Muscle layer of colon (tissue), 2 donors: Measurements from ENCODE around the gene CRLF1.
"Not testable (repeated sequence)": the region's sequence is repeated elsewhere in the genome, so short reads cannot be mapped to it uniquely, and the experiment has no call there.

Source experiments
- H3K27ac ChIP-seq: one replicate; pipeline ENCODE4 v1.7.0; 2013; ENCODE audit warnings: low read depth, mild to moderate bottlenecking, low read length, moderate library complexity
- H3K27me3 ChIP-seq, 2 donors: one replicate each; pipeline ENCODE4 v1.7.0; 2013; ENCODE audit warnings: low read length in 2 of 2, mild to moderate bottlenecking in 2 of 2; ENCODE audit not compliant: insufficient read depth in 2 of 2, control insufficient read depth in 1 of 2
- H3K36me3 ChIP-seq: one replicate; pipeline ENCODE4 v1.7.0; 2013; ENCODE audit warnings: mild to moderate bottlenecking, low read length; ENCODE audit not compliant: insufficient read depth
- H3K4me1 ChIP-seq: one replicate; pipeline ENCODE4 v1.7.0; 2013; ENCODE audit warnings: mild to moderate bottlenecking, low read length; ENCODE audit not compliant: insufficient read depth
- H3K4me3 ChIP-seq, 2 donors: one replicate each; pipeline ENCODE4 v1.7.0; 2013; ENCODE audit warnings: low read length in 2 of 2, low read depth in 1 of 2, mild to moderate bottlenecking in 1 of 2, moderate library complexity in 1 of 2
- H3K9ac ChIP-seq: one replicate; pipeline ENCODE4 v1.7.0; 2013; ENCODE audit warnings: low read length
- H3K9me3 ChIP-seq: one replicate; pipeline ENCODE4 v1.7.0; 2013; ENCODE audit warnings: mild to moderate bottlenecking, low read length
- donor health status: abdominal sarcoma.
- donor health status: Adenocarcinoma of cecum.

Gene CRLF1

GRCh38 chr19:18605196-18605545 lies 1.4 kb downstream of the CRLF1 start:
- Histone ChIP-seq H3K36me3 (no peaks in the 10 kb centered on the region), H3K27me3 (peaks cover 45 to 78% of the 10 kb centered on the region in 2 donors), H3K4me1 (no peaks in the 10 kb centered on the region), H3K4me3 (no peak overlapping the region), H3K9ac (no peak overlapping the region), H3K27ac (no peak overlapping the region), H3K9me3 (no peaks in the 10 kb centered on the region)

GRCh38 chr19:18604820-18605159 lies 1.8 kb downstream of the CRLF1 start:
- Histone ChIP-seq H3K9me3 (no peaks in the 10 kb centered on the region), H3K27ac (no peak overlapping the region), H3K4me1 (no peaks in the 10 kb centered on the region), H3K9ac (no peak overlapping the region), H3K36me3 (no peaks in the 10 kb centered on the region), H3K4me3 (no peak overlapping the region), H3K27me3 (peaks cover 42 to 78% of the 10 kb centered on the region in 2 donors)

- H3K36me3 ChIP-seq, result no peaks in the 10 kb centered on the region
- H3K4me1 ChIP-seq, result no peaks in the 10 kb centered on the region
- peaks cover 36 to 78% of the 10 kb centered on the region in 2 donors for H3K27me3 ChIP-seq
- H3K9me3 ChIP-seq, result no peaks in the 10 kb centered on the region
- H3K4me3 ChIP-seq, result no peak overlapping the region
- no peak overlapping the region for H3K9ac ChIP-seq
- H3K27ac ChIP-seq, result no peak overlapping the region
Measured at GRCh38 chr19:18603958-18604819, 2.4 kb downstream of the CRLF1 start.

DNA sequence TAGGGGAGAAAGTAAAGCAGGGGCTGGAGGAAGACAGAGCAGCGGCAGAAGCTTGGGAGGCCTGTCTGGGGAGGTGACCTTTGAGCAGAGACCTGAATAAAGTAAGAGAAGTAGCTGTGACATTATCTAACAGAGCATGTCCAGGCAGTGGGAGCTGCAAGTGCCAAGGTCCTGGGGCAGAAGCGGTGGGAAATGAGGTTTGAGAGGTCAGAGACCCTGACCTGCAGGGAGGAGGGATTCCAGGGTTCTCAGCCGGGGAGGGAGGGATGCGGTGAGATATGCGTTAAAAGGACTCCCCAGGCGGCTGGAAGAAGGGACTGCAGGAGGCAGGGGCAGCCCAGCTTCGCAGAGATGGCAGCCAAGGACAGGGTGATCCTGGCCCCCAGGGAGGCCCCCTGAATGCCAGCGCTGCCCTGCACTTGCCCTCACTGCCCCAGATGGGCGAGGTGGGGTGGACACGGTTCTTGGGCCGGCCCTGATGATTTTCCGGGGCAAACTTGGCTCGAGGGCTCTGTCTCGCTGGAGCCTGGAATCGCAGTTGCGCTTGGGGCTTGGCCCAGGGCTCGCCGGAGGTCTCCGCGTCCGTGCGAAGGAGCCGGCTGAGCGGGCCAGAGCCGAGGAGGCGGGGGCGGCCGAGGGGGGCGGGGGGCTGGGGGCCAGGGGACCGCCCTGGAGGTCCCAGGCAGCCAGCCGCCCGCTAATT lies 3.2 kb downstream of the CRLF1 start:
- H3K27me3 ChIP-seq, result peaks cover 28 to 78% of the 10 kb centered on the region in 2 donors
- H3K9me3 ChIP-seq, result no peaks in the 10 kb centered on the region
- no peaks in the 10 kb centered on the region for H3K4me1 ChIP-seq

DNA sequence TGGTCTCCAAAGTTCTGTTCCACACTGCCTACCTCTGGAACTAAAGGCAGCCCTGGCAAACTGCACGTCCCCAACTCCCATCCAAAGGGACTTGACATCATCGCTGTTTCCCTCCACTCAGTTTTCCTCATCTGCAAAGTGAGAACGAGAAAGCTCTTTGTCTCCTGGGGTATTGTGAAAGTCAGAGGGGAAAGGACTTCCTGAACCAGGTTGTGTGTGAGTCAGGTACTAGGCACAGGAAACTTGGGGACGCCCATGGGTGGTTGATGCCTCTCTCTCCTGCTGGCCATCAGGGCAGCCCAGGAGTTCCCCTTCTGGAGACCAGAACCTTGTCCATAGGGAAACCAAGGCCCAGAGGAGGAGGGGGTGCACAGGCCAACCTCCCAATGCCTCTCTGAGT lies 4.7 kb downstream of the CRLF1 start:
- Histone ChIP-seq H3K27me3 (peaks cover 19 to 78% of the 10 kb centered on the region in 2 donors), H3K4me1 (no peaks in the 10 kb centered on the region), H3K27ac (no peak overlapping the region), H3K9ac (no peak overlapping the region), H3K9me3 (no peaks in the 10 kb centered on the region), H3K36me3 (no peaks in the 10 kb centered on the region), H3K4me3 (no peak overlapping the region)

More for the DNA sequence above, 3.2 kb downstream of the CRLF1 start:
- no peak overlapping the region for H3K27ac ChIP-seq
- H3K9ac ChIP-seq, result no peak overlapping the region
- H3K36me3 ChIP-seq, result no peaks in the 10 kb centered on the region
- H3K4me3 ChIP-seq, result no peak overlapping the region

GRCh38 chr19:18600692-18601397 lies 5.8 kb downstream of the CRLF1 start:
- not testable (repeated sequence) for H3K4me3 ChIP-seq, H3K9me3 ChIP-seq, H3K27ac ChIP-seq, H3K9ac ChIP-seq, H3K4me1 ChIP-seq, H3K36me3 ChIP-seq
- H3K27me3 ChIP-seq, result peaks cover 19 to 81% of the 10 kb centered on the region in 2 donors

DNA sequence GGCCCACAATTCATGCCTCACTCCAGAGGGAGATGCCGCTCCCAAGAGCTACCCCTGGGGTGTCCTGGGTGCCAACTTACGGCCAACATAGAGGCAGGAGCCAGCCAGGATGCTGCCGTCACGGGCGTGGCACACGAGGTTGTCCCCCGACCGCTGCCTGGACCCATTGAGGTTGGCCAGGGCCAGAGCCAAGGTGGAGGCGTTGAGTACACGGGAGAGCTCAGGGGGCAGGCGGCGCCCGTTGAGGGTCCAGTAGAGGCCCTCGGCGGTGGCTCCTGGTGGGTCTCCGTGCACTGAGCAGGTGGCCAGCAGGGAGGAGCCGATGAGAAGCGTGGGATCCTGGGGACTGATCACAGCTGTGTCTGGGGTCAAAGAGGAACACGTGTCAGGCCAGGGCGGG lies 7.1 kb downstream of the CRLF1 start:
- Histone ChIP-seq H3K9ac (no peak overlapping the region), H3K4me3 (no peak overlapping the region), H3K36me3 (no peaks in the 10 kb centered on the region), H3K27me3 (peaks cover 5 to 67% of the 10 kb centered on the region in 2 donors), H3K9me3 (no peaks in the 10 kb centered on the region), H3K4me1 (peaks cover 5% of the 10 kb centered on the region), H3K27ac (no peak overlapping the region)

- Histone ChIP-seq H3K36me3 (no peaks in the 10 kb centered on the region), H3K9me3 (no peaks in the 10 kb centered on the region), H3K9ac (no peak overlapping the region), H3K4me3 (no peak overlapping the region), H3K4me1 (peaks cover 8% of the 10 kb centered on the region), H3K27ac (no peak overlapping the region), H3K27me3 (peaks cover 0 to 53% of the 10 kb centered on the region in 2 donors)
Measured at GRCh38 chr19:18597809-18598660, 8.6 kb downstream of the CRLF1 start.

DNA sequence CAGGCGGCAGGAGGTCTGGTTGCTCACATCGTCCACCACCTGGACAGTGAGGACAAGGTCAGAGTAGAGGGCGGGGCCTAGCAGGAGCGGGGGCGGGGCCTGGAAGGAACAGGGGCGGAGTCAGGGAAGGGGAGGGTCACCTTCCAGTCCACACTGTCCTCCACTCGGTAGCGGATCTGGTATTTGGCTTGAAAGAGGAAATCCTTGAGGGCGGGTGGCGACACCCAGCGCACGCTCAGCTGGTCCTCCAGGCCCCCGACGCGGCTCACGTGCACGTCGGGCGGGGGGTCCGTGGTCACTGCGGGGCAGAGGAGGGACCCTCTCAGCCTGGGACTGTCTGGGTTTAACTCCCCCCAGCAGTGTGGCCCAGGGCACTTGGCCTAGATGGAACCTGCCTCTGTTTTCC lies 9.8 kb downstream of the CRLF1 start:
- Histone ChIP-seq H3K9me3 (no peaks in the 10 kb centered on the region), H3K9ac (no peak overlapping the region), H3K27ac (no peak overlapping the region), H3K36me3 (no peaks in the 10 kb centered on the region), H3K27me3 (peaks cover 0 to 43% of the 10 kb centered on the region in 2 donors), H3K4me3 (no peak overlapping the region), H3K4me1 (peaks cover 8% of the 10 kb centered on the region)

- no peak overlapping the region for H3K9ac ChIP-seq
- peaks cover 0 to 43% of the 10 kb centered on the region in 2 donors for H3K27me3 ChIP-seq
Measured at GRCh38 chr19:18595475-18595874, 11.1 kb downstream of the CRLF1 start.

More at GRCh38 chr19:18595475-18595874, 11.1 kb downstream of the CRLF1 start:
- Histone ChIP-seq H3K4me1 (peaks cover 8% of the 10 kb centered on the region), H3K36me3 (peaks cover 7% of the 10 kb centered on the region), H3K4me3 (no peak overlapping the region), H3K27ac (no peak overlapping the region), H3K9me3 (no peaks in the 10 kb centered on the region)
